Activated CD4-positive, CD25-positive, alpha-beta regulatory T cell treated with anti-CD3 and anti-CD28 coated beads, Interleukin-2, amount 50 U/mL, for 16 hours (primary cell): Measurements from ENCODE around the gene MON1A.

Experiments used
- DNase-seq: peaks from one replicate; pipeline ENCODE4 v3.0.0-alpha.2; 2020; ENCODE audit warnings: low read depth, low spot score

MON1A gene

GRCh38 chr3:49889296-49889695 lies 40.3 kb downstream of the MON1A start:
- DNase-seq: no peak

- DNase-seq: no peak
Observed at GRCh38 chr3:49886922-49887265, 42.7 kb downstream of the MON1A start.

GRCh38 chr3:49883998-49884397 lies 45.6 kb downstream of the MON1A start:
- DNase-seq: no peak

GRCh38 chr3:49882166-49882565 lies 47.4 kb downstream of the MON1A start:
- DNase-seq: no peak

GRCh38 chr3:49880581-49881315 lies 48.9 kb downstream of the MON1A start:
- no peak for DNase-seq

- DNase-seq: no peak
Observed at GRCh38 chr3:49879721-49880120, 49.9 kb downstream of the MON1A start.

- no peak for DNase-seq
Observed at GRCh38 chr3:49878686-49879085, 50.9 kb downstream of the MON1A start.

- DNase-seq: no peak
Observed at GRCh38 chr3:49877716-49878115, 51.9 kb downstream of the MON1A start.

GRCh38 chr3:49876567-49876966 lies 53.0 kb downstream of the MON1A start:
- no peak for DNase-seq

- DNase-seq: no peak
Observed at GRCh38 chr3:49873623-49874022, 56.0 kb downstream of the MON1A start.

GRCh38 chr3:49872801-49873281 lies 56.8 kb downstream of the MON1A start:
- DNase-seq: no peak

GRCh38 chr3:49871531-49872153 lies 58.0 kb downstream of the MON1A start:
- DNase-seq: no peak

- no peak for DNase-seq
Observed at GRCh38 chr3:49869525-49870126, 60.0 kb downstream of the MON1A start, which contains the start of gene CAMKV. TSS of gene CAMKV (minus strand) at chr3:49869906. CDS start at chr3:49862388, 7,518 bp downstream.

GRCh38 chr3:49868862-49869466 lies 60.6 kb downstream of the MON1A start:
- no peak for DNase-seq

GRCh38 chr3:49867871-49868321 lies 61.7 kb downstream of the MON1A start:
- DNase-seq: no peak

- DNase-seq: no peak
Observed at GRCh38 chr3:49867400-49867799, 62.2 kb downstream of the MON1A start.

GRCh38 chr3:49865198-49865784 lies 64.3 kb downstream of the MON1A start:
- DNase-seq: no peak

GRCh38 chr3:49864505-49864904 lies 65.1 kb downstream of the MON1A start:
- no peak for DNase-seq

GRCh38 chr3:49859576-49860305 lies 69.9 kb downstream of the MON1A start:
- no peak for DNase-seq
